Glomerular endothelial cell (primary cell): ENCODE results near the gene TMC4. TPM values are rescaled to one million over a fixed set of nuclear protein-coding genes. Genes with fewer than 3 reads are reported as not detected.
"Not testable (repeated sequence)": the region's sequence is repeated elsewhere in the genome, so short reads cannot be mapped to it uniquely, and the experiment has no call there.

Experiments
- DNase-seq: peaks from one replicate; pipeline ENCODE4 v3.0.0-alpha.2; 2011; ENCODE audit warnings: low read depth, low spot score; ENCODE audit errors: extremely low read depth
- total RNA-seq: library from RNA; depleted of rRNA; stranded (reverse); fragments of >200 nt; gene quantifications from 2 replicates; pipeline ENCODE4 v1.2.3, GENCODE V29; 2015

The TMC4 gene
- total RNA-seq, 1 donor from 2014 or later: not detected

- DNase-seq: no peak
Observed at GRCh38 chr19:54206030-54206830, 33.3 kb upstream of the TMC4 start.

GRCh38 chr19:54204767-54205468 is 32.0 kb upstream of the TMC4 start:
- DNase-seq: no peak

GRCh38 chr19:54203151-54203611 is 30.2 kb upstream of the TMC4 start:
- no peak for DNase-seq

GRCh38 chr19:54201980-54202379 is 29.0 kb upstream of the TMC4 start:
- no peak for DNase-seq

- no peak for DNase-seq
Observed at GRCh38 chr19:54201172-54201701, 28.3 kb upstream of the TMC4 start.

GRCh38 chr19:54199401-54199800 is 26.4 kb upstream of the TMC4 start:
- DNase-seq: no peak

- DNase-seq: no peak
Observed at GRCh38 chr19:54197121-54197520, 24.2 kb upstream of the TMC4 start.

DNA sequence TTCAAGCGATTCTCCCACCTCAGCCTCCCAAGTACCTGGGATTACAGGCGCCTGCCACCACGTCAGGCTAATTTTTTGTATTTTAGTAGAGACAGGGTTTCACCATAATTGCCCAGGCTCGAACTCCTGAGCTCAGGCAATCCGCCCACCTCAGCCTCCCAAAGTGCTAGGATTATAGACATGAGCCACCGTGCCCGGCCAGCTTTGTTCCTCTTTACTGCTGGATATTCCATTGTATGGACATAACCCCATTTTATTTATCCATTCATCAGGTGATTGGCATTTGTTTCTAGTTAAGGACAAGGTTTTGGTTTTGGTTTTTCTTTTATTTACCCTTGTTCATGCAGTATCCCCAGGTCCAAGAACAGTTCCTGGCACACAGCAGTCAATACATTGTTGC is 23.6 kb upstream of the TMC4 start:
- DNase-seq: no peak

DNA sequence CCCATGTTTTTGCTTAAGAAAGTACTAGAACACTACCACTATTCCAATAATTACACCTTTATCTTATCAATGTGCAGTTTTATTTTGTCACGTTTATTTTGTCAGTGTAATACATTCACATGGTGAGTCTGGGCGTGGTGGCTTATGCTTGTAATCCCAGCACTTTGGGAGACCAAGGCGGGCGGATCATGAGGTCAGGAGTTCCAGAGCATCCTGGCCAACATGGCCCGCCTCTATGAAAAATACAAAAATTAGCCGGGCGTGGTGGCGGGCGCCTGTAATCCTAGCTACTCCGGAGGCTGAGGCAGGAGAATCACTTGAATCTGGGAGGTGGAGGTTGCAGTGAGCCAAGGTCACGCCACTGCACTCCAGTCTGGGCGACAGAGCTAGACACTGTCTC is 21.5 kb upstream of the TMC4 start:
- DNase-seq: not testable (repeated sequence)

DNA sequence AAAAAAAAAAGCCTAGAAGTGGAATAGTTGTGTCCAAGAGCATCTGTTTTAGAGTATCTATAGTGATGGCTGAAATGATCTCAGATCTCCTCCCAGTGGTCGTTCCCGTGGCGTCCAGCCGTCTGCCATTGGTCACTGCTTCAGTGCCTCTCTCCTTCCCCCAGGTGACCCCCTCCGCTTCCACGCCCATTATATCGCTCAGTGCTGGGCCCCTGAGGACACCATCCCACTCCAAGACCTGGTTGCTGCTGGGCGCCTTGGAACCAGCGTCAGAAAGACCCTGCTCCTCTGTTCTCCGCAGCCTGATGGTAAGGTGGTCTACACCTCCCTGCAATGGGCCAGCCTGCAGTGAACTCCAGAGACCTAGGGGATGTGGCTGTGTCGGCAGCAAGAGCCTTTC is 20.1 kb upstream of the TMC4 start:
- no peak for DNase-seq

- DNase-seq: no peak
Observed at GRCh38 chr19:54191811-54192453, 19.0 kb upstream of the TMC4 start.

- no peak for DNase-seq
Observed at GRCh38 chr19:54191011-54191810, 18.3 kb upstream of the TMC4 start, which contains the start of gene TSEN34. Gene TSEN34, plus strand, starts transcription at chr19:54191308. Its CDS starts 57 bp downstream, at chr19:54191365.

- peak; percentile 94 for DNase-seq
Observed at GRCh38 chr19:54190503-54191010, 17.6 kb upstream of the TMC4 start.

GRCh38 chr19:54189735-54190502 is 17.0 kb upstream of the TMC4 start:
- peak; percentile 100 for DNase-seq

GRCh38 chr19:54189145-54189734 is 16.3 kb upstream of the TMC4 start, which contains the start of gene MBOAT7:
Gene MBOAT7, minus strand, starts transcription at chr19:54189580. Its CDS starts 1,072 bp downstream, at chr19:54188508.
- no peak for DNase-seq

DNA sequence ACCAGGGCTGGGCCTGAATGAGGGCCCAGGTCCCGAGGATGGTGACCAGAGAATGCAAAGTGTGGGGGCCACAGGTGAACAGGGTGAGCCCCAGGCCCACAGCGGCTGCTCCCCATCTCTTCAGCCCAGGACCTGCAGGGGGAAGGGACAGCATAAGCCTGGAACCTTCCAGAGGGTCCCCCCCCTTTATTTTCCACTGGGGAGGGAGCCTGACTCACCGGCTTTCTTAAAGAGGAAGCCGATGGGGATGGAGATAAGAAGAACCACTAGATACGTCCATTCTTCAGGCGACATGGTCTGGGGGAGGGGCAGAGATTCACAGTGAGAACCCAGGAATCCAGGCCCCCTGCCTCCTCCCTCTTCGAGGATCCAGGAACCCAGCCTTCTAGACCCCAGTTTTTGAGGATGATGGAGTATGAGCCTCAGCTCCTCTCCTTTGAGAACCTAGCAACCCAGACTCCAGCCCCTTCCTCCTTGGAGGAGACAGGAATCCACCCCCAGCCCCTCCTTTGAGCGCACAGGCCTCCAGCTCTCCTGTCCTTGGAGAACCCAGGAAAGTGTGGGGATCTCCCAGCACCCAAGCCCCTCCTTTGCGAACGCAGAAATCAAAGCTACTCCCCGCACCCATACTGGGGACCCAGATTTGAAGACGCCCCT is 15.4 kb upstream of the TMC4 start:
- no peak for DNase-seq

DNA sequence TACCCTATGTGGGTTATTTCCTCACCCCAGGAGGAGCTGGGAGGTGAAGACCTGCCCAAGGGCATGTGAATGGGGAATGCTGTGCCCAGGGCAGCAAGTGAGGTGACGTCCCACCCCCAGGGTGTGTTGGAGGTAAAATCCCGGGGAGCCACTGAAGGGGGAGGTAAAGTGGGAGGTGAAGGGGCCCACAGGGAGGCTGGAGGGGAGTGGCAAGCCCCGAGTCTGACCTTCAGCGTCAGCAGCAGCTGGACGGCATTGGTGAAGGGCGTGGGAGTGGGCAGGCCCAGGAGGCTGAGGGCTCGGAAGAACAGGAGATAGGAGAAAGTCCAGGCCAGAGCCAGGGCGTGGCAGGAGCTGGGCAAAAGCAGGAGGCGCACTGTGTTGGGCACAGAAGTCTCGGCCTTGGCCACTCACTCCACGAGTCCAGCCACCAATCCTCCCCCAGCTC is 14.0 kb upstream of the TMC4 start:
- DNase-seq: no peak

GRCh38 chr19:54186351-54186750 is 13.4 kb upstream of the TMC4 start:
- no peak for DNase-seq
